Activated T-cell treated with anti-CD3 and anti-CD28 coated beads, Interleukin-2, amount 50 U/mL, for 1 hour (primary cell): ENCODE results near the gene GMNN.
"Not testable (repeated sequence)": the region's sequence is repeated elsewhere in the genome, so short reads cannot be mapped to it uniquely, and the experiment has no call there.

Experiments used
- DNase-seq: peaks from one replicate; pipeline ENCODE4 v3.0.0-alpha.2; 2020

GMNN gene

GRCh38 chr6:24774696-24775519, at the start of gene GMNN:
Gene GMNN, plus strand, starts transcription at chr6:24774937. Its CDS starts 2,310 bp downstream, at chr6:24777247.
- DNase-seq: peak; percentile 96

GRCh38 chr6:24730653-24731052, 44.1 kb upstream of the GMNN start:
- DNase-seq: not testable (repeated sequence)

- DNase-seq: not testable (repeated sequence)
These were observed 43.1 kb upstream of the GMNN start for GRCh38 chr6:24731456-24732134.

GRCh38 chr6:24734166-24734565, 40.6 kb upstream of the GMNN start:
- no peak for DNase-seq

- not testable (repeated sequence) for DNase-seq
These were observed 40.0 kb upstream of the GMNN start for GRCh38 chr6:24734710-24735109.

GRCh38 chr6:24738741-24739140, 36.0 kb upstream of the GMNN start:
- no peak for DNase-seq

- DNase-seq: no peak
These were observed 33.9 kb upstream of the GMNN start for GRCh38 chr6:24740861-24741260.

GRCh38 chr6:24742216-24742738, 32.5 kb upstream of the GMNN start:
- DNase-seq: no peak

GRCh38 chr6:24743265-24743943, 31.3 kb upstream of the GMNN start:
- no peak for DNase-seq

GRCh38 chr6:24743944-24744335, 30.8 kb upstream of the GMNN start:
- DNase-seq: no peak

GRCh38 chr6:24744911-24745310, 29.8 kb upstream of the GMNN start:
- no peak for DNase-seq

GRCh38 chr6:24749297-24749696, 25.4 kb upstream of the GMNN start:
- no peak for DNase-seq

GRCh38 chr6:24750878-24751277, 23.9 kb upstream of the GMNN start:
- DNase-seq: not testable (repeated sequence)

GRCh38 chr6:24752503-24752902, 22.2 kb upstream of the GMNN start:
- DNase-seq: no peak

GRCh38 chr6:24752917-24753492, 21.7 kb upstream of the GMNN start:
- no peak for DNase-seq

- no peak for DNase-seq
These were observed 21.2 kb upstream of the GMNN start for GRCh38 chr6:24753545-24753944.

- not testable (repeated sequence) for DNase-seq
These were observed 20.4 kb upstream of the GMNN start for GRCh38 chr6:24754378-24754777.

- DNase-seq: no peak
These were observed 19.5 kb upstream of the GMNN start for GRCh38 chr6:24755279-24755678.

- DNase-seq: no peak
These were observed 17.1 kb upstream of the GMNN start for GRCh38 chr6:24757611-24758010.

GRCh38 chr6:24759718-24760117, 15.0 kb upstream of the GMNN start:
- no peak for DNase-seq

GRCh38 chr6:24760210-24760609, 14.5 kb upstream of the GMNN start:
- no peak for DNase-seq

GRCh38 chr6:24761193-24761835, 13.4 kb upstream of the GMNN start:
- no peak for DNase-seq

- DNase-seq: no peak
These were observed 12.9 kb upstream of the GMNN start for GRCh38 chr6:24761851-24762250.
